Activated CD8-positive, alpha-beta memory T cell treated with anti-CD3 and anti-CD28 coated beads, Interleukin-2, amount 50 U/mL, for 48 hours (primary cell): ENCODE results near the gene STAG1.
"Not testable (repeated sequence)": the region's sequence is repeated elsewhere in the genome, so short reads cannot be mapped to it uniquely, and the experiment has no call there.

ENCODE experiments used
- DNase-seq: peaks from one replicate; pipeline ENCODE4 v3.0.0-alpha.2; 2020

The STAG1 gene

DNA sequence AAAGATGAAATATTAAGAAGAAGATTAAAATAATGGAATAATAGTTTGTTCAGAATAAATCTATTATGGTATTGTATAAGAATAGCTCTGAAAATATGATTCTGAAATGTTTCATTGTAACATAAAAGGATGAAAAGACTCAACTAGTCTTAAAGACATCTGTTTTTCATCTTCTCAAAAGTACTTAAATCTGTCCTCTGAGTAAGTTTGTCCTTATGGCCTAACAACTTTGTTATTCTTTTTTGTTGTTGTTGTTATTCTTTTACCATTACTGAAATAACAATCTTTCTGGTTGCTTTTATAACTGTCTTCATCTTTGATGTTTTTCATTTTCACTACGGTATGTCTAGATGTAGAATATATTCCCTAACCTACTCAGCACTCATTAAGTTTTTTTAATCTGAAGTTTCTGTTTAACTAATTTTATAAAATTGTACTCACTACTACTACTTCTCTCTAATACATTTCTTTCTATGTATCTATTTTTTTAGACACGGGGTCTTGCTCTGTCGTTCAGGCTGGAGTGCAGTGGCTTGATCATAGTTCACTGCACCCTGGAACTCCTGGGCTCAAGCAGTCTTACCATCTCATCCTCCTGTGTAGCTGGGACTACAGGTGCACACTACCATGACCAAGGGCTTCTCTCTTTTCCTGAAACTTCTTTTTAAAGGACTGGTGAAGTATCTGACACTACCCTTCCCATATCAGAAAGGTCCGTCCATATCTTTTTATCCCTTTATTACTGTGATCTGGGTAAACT is 261.4 kb downstream of the STAG1 start:
- no peak for DNase-seq

DNA sequence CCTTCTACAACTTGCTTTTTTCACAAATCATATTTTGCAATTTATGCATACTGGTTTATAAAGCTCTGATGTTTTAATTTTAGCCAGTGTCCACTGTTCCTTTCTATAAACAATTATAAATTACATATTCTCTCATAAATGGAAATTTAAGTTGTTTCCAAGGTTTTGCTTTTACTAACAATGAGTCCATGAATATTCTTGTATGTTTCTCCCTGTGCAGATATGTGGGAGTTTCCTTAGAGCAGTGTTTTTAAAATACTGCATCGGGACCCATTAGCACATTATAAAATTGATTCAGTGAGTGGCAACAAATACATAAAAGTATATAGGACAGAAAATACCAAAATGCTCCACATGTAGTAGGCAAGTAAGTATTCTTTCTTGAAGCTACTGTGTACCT is 266.4 kb downstream of the STAG1 start:
- DNase-seq: no peak

DNA sequence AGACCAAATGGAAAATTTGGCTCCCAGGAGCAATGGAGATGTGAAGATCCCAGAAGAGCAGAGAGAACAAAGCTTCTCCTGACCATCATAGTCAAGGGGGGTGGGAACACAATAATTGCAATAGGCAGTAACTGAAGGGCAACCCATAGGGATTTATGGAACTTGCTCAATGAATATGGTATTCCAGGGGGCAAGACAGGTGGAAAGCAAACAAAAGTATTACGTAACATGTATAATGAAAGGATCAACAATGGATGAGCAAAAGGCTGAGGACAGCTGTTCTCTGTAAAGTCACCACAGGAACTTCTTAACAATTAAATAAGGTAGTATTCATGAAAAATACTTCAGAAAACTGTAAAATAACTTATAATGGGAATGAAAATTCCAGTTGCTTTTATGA is 275.9 kb downstream of the STAG1 start:
- DNase-seq: no peak

DNA sequence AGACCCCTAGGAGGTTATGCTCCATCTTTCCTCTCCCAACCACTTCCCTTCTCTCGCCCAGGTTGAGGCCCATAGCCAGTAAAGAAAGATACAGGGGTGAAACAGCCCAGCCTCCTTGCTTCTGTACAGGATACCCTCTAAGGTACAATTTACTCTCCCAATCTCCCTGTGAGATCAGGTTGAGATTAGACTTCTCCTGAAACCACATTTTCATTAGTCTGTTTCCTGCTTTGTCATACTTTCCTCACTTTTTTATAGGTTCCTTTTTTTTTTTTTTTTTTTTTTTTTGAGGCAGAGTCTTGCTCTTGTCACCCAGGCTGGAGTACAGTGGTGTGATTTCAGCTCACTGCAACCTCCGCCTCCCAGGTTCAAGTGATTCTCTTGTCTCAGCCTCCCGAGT is 277.3 kb downstream of the STAG1 start:
- not testable (repeated sequence) for DNase-seq

DNA sequence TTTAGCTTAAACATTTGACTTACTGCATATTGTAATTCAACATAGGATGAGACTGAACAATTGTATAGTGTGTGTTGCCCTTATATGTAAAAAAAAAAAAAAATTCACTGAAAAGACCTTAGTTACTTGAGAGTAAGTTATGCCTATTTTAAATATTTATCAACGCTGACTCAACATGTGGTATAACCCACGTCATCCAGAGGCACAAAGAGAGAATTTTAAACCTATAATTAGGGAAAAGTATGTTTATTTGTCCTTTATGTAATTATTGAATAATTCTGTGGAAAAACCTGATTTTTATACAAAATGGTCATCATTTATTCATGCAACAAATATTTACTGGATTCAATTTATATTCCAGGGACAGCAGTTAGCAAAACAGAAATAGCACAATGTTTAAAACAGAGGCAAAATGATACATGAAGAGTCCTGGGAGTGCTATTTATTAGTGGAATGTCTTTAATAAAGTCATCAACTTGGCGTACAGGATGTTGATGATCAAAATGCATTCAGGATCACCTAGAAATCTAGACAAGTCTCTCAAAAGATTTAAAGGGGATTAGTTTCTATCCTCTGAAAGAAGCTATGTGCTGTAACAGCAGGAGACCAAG is 278.4 kb downstream of the STAG1 start:
- no peak for DNase-seq

DNA sequence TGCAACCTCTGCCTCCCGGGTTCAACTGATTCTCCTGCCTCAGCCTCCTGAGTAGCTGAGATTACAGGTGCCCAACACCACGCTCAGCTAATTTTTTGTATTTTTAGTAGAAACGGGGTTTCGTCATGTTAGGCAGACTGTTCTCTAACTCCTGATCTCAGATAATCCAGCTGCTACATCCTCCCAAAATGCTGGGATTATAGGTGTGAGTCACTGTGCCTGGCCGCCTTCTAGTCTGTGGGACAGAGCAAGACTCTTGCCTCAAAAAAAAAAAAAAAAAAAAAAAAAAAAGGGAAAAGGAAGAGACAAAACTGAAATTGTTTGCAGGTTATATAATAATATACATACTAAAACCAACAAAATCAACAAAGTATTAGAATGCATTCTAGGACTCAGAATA is 286.9 kb downstream of the STAG1 start:
- DNase-seq: no peak

DNA sequence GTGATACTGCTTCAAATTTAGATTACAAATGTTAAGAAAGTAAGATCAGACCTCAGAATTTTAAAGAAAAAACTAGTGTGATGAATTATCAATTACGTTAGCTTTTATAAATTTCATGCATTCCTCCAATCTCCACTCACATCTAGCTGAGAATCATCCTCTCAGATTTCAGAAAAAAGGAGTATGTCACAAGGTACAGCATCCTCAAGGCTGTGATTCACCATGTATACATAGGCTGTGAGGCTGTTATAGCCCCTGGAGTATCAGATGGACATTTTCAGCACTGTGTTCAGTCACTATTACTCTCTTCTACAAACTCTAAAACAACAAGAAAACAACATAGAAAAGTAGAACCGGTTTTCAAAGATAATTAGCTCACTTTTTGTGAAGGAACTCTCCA is 287.7 kb downstream of the STAG1 start:
- DNase-seq: no peak

DNA sequence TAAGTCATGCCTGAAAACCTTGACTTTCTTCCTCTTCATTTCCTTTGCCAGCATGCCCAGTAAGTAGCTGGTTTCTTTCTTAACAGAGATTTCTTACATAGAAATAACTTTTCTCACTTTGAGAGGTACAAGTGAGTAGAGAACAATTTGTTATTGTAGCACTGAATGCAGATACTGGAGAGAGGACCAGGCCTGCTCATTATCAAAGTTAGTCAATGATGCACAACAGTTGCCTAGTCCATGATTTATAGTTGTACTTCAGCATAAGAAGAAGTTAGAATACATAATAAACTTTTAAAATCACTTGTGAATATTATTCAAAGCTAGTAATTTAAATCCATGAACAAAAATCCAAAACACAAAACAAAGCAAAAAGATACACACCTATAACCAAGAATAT is 289.0 kb downstream of the STAG1 start:
- DNase-seq: no peak

DNA sequence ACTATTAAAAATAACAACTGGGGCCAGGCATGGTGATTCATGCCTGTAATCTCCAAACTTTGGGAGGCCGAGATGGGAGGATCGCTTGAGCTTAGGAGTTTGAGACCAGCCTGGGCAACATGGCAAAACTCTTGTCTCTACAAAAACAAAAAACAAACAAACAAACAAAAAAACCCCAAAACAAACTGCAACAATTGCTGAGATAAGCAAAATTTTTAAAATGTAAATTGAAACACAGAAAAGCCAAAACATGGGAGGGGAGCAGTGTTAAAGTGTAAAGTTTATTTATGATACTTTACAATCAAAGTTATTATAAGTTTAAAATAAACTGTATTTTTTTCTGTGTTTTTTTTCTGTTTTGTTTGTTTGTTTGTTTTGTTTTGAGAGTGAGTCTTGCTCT is 294.4 kb downstream of the STAG1 start:
- no peak for DNase-seq

DNA sequence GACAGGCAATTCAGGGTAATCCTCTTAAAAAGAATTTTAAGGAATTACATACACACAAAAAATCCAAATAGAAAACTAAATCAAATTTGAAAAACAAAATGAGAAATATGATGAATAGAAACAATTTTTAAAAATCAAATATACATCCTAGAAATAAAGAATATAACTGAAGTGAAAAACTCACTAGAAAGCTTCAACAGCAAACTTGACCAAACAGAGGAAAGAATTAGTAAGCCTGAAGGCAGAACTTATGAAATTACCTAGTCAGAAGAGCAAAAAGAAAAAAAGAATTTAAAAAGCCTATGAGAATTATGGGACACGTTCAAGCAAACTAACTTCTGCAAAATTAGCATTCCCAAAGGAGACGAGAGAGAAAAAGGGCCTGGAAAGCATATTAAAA is 296.0 kb downstream of the STAG1 start:
- DNase-seq: no peak

DNA sequence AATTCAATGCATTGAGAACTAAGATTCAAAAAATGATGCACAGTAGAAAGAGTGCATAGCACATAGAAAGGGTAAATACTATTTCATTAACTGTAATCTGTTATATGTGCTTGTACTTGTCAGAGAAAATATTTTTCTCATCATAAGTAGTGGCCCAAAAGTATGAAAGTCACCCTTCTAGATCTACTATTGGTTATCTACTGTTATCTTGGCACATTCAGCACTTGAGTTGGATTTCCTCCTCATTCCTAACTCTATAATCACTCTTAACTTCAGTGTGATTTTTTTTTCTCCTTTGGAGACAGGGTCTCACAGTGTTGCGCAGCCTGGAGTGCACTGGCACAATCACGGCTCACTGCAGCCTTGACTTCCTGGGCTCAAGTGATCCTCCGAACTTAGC is 307.6 kb downstream of the STAG1 start:
- no peak for DNase-seq

DNA sequence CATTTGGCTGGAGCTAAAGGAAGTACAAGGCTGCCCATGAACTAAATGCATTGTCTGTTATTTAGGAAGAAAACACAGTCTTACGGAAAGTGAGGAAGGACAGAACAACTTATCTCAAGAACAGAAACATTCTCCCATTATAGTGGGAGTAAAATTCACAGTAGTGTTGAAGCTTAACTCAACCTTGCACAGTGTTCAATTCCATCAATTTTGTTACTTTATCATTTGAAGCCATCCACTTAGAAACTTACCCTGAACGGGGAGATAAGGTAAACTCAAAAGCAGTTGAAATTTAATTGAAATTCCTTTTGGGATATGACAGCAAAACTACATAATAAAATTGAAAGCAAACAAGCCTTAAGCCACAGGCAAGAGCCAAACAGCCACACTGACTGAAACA is 315.1 kb downstream of the STAG1 start:
- DNase-seq: no peak

DNA sequence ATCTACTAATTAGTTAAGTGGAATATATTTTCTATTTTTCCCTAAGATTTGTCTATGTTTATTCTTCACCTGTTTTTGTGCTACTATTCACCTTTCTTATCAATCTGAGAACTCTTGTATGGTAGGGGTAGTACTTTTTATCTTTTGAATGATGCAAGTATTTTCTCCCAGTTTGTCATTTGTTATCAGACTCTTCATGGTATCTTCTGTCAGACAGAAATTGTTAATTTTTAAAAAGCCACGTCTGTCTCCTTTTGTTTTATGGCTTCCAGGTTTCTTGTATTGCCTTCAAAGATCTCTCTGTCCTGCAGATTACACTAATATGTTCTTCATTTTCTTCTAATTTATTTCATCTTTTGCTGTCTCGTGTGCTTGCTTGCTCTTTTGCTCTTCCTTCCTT is 317.7 kb downstream of the STAG1 start:
- no peak for DNase-seq

DNA sequence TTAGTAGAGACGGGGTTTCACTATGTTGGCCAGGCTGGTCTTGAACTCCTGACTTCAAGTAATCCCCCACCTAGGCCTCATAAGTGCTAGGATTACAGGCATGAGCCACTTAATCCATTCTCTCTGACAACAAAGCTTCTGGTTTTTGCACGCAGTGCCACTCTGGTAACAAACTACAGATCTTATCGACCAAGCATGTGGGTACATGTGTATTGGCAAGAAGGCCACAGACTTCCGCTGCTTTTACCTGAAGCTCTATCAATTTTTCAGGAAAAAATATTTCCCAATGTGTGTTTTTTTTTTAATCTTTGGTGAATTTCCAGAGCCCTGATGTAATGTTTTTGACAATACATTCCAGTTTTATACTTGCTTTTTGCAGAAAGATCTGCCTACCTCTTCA is 319.5 kb downstream of the STAG1 start:
- no peak for DNase-seq

DNA sequence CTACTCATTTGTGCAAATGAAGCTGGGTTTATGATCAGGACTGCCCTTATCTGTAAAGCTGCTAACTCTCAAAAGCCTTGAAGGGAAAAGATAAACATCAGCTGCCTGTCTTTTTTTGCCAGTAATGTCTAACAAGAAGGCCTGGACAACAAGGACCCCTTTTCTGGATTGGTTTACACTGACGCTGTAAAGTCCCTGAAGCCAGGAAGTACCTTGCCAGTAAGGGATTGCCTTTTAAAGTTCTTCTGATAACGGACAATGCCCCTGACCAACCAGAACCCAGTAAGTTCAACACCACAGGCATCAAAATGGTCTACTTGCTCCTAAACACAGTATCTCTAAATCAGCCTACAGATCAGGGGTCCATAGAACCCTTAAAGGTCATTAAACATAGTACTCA is 324.0 kb downstream of the STAG1 start:
- DNase-seq: no peak

DNA sequence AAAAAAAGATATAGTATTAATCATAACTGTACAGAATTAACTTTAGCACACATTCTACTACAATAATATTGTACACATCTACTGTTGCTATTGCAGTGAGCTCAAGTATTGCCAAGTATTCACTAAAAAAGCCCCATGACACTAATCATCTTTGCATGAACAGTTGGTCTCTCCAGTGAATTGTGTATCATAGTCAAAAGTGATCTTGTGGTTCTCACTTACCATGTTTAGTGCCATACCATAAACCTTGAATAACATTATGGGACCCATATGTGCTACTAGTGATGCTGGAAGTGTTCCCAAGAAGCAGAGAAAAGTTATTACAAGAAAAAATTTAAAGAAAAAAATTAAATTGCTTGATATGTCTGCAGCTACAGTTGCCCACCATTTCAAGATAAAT is 324.9 kb downstream of the STAG1 start:
- DNase-seq: no peak

DNA sequence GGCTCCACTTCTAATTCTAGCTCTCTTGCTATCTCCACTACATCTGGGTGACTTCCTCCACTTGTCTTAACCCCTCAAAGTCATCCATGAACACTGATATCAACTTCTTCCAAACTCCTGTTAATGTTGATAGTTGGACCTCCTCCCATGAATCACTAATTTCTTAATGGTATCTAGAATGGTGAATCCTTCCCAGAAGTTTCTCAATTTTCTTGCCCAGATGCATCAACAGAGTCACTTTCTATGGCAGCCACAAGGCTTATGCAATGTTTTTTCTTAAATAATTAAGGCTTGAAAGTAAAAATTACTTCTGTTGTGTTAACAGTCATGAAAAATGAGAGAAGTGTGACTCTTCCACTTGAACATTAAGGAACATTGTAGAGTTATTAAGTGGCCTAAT is 337.7 kb downstream of the STAG1 start:
- DNase-seq: no peak

DNA sequence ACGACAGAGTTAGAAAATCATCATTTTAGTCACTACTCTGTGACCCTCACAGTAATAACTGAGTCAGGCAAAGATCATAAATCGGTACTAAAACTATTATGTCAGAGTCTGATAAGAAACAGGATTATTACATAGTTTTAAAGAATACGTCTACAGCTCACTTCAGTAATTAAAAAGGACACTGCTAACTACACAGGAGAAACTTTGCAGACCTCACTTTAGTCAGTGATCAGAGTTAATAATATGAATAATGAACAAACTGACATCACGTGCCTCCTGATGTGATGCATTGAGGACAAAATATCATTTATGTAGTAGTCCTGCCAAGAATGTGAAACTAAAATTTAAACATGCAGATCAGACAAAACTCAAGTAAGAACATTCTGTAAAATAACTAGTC is 339.9 kb downstream of the STAG1 start:
- no peak for DNase-seq

DNA sequence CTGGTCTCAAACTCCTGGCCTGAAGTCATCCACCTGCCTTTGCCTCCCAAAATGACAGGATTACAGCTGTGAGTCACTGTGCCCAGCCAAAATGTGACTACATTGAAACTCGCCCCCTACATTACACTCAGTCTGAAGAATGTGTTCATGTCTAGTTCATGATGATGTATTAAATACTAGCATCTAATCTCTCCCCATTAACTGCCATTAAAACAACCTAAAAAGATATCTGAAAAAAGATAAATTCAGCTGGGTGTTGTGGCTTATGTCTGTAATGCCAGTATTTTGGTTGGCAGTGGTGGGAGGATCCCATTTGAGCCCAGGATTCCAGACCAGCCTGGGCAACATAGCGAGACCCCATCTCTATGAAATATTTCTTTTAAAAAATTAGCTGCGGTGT is 342.6 kb downstream of the STAG1 start:
- no peak for DNase-seq

DNA sequence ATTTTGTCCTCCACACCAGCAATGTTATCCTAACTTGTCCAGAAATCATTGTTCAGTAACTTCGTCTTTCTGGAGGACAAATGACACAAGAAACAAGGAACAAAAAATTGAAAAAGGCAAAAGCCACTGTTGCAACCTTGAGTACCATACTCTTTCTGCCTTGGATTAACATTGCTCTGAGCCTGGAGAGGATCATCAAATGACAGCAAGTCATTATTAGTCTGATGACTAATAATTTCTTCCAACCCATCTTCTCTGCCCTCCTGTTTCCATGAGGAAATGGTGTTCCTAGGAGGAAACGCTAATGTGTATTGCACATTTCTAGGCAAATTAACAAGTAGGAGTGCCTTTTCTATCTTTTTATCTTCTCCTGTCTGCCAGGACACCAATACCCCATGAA is 348.1 kb downstream of the STAG1 start:
- DNase-seq: no peak

DNA sequence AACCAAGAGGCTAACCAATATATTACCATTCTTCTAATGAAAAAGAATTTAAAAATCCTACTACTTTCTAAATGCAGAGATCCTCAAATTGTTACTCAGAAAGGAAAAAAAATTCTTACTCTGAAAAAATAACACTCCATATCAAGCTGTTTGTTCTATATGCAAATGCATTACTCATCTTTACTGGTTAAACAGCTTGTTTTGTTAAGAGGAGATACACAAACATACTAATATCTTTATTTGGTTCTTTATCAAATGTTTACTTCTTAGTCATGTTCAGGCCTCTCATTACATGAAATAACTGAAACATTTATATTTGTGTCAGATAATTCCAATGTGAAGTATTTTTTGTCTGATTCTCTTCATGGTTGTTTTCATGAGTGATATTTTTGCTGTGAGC is 355.3 kb downstream of the STAG1 start:
- DNase-seq: no peak

DNA sequence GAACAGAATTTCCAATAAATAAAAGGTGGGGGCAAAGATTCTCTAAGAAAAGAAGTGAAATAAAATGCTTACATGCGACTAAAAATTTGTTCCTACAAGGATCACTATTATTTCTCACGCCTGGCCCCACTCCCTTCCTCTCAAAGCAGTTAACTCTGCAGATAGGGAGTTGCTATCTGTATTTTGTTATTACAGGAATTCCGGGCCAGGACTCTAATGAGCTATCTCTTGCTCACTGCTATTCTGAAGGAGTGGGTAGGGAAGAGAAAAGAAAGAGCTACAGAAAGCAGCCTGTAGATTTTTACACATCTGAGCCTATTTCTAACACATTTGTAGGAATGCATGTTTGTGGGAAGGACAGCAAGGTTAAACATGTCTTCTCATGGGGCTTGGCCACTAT is 361.6 kb downstream of the STAG1 start:
- DNase-seq: no peak

DNA sequence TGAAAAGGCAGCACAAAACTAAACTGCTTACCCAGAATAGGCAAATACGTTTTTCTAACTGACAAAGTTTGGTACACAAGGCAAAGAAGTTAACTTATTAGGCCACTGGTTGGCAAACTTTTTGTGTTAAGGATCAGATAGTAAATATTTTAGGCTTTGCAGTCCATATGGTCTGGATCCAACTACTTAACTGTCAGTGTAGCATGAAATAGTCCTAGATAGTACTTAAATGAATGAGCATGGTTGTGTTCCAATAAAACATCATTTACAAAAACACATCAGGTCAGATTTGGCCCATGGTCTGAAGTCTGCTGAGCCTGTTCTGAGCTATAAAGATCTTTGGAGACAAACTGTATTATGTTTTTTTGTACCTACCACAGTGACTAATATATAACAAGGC is 365.1 kb downstream of the STAG1 start:
- DNase-seq: no peak

DNA sequence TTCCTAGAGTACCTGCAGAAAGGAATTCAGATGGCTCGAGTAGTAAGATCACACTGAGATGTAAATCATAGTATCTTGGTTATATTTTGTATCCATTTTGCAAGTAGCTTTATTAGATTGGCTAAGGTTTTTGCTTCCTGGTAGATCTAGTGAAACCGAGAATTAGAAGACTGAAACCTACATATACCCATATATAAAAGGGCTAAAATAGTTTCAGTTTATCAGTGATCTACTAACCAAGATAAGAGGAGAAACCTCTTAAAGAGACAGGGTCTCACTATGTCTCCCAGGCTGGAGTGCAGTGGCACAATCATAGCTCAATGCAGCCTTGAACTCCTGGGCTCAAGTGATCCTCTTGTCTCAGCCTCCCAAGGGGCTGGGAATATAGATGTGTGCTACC is 366.7 kb downstream of the STAG1 start:
- DNase-seq: no peak

DNA sequence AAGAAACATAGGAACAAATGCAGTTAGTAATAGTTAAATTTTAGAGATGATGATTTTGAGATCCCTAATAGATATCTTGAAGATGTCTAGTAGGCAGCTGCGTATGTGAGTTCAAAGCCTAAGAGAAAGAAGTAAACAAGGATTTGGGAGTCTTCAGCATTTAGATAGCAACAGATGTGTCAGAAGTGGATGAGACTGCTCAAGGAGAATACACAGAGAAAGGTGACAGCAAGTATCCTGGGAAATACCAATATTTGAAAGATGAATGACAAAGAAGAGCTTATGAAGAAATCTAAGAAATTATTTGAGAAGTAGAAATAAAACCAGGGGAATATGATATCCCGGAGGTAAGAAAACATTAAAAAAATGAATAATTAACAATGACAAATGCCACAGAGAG is 371.1 kb downstream of the STAG1 start:
- no peak for DNase-seq
